IPS-NIHi7 (cell line): ENCODE measurements around the gene BSN.
"Not testable (repeated sequence)": the region's sequence is repeated elsewhere in the genome, so short reads cannot be mapped to it uniquely, and the experiment has no call there.

Source experiments
- DNase-seq: peaks from one replicate; pipeline ENCODE4 v3.0.0; 2012; ENCODE audit warnings: mixed read lengths; ENCODE audit errors: extremely low spot score

The BSN gene

DNA sequence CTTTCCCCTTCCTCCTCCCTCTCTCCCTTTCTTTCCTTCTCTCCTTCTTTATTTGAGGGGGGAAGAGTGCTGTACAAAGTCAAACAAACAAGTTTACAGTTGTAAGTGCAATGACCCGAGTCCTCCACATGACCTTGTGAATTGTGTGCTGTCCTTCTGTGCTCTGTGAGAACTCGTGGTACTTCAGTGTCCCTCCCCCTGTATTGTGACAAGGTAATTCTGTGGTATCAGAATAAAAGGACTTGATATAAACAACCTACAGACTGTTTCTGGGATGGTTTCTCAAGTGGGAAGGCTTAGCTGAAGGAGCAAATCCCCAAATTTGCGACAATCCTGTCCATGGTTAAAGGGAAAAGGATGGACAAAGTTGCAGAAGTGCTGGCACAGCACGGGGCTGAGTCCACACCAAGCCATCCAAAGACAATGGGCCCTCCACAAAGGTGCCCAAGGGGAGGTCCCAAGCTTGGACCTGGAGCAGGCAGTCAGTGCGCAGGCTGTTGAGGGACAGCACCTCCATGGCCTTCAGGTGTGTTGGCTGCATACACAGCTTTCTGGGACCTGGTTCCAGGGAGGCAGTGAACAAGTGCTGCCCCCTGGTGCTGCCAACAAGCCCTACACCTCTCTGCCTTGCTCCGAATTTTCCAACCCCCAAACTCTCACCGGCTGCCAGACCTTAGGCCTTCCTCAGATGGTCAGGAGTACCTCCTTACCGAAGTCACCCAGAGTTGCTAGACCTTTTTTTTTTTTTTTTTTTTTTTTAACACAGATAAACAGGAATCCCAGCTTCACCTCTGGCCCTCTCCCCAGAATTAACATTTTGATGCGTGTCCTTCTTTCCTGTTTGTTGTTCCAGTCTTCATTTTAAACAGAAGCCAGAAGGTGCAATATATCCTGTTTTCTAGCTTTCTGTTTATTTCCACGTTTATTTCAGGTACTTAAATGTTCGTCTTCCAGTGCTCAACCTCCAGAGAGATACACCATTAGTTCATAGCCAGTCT is 117.3 kb downstream of the BSN start:
- DNase-seq: peak; percentile 91

DNA sequence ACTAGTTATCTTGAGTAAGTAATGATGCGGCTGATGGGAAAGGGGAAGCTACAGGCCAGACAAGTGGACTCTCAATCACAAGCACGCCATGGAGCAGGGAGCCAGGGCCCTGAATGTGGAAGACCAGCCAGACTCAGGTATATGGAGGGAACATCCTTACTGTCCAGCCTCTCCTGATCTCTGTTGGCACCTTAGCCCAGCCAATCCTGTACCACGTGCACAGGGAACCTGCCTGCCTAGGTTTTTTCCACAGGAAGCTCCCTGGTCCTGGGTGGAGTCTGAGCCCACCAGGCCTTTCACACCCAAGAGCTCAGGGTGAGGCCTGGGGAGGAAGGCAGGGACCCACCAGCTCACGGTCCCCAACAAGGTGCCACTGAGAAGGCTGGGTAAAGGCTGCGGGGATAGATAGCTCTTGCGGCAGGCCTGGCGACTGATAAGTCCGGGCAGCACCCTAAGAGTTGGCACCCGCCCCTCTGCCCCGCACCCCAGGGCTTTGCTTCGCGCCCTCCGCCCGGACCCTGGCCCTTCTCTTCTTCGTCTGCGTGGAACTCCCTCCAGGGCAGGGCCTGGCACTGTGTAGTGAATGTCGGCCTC is 118.9 kb downstream of the BSN start:
- no peak for DNase-seq

- DNase-seq: peak; percentile 98
These were observed 119.6 kb downstream of the BSN start, which contains the start of gene APEH for GRCh38 chr3:49673715-49674496. Gene APEH, plus strand, starts transcription at chr3:49674351. Its CDS starts 51 bp downstream, at chr3:49674402.

- no peak for DNase-seq
These were observed 120.3 kb downstream of the BSN start for GRCh38 chr3:49674497-49674983.

- no peak for DNase-seq
These were observed 121.6 kb downstream of the BSN start for GRCh38 chr3:49675912-49676311.

- DNase-seq: no peak
These were observed 126.4 kb downstream of the BSN start for GRCh38 chr3:49680493-49681231.

- DNase-seq: no peak
These were observed 126.9 kb downstream of the BSN start for GRCh38 chr3:49681232-49681522.

DNA sequence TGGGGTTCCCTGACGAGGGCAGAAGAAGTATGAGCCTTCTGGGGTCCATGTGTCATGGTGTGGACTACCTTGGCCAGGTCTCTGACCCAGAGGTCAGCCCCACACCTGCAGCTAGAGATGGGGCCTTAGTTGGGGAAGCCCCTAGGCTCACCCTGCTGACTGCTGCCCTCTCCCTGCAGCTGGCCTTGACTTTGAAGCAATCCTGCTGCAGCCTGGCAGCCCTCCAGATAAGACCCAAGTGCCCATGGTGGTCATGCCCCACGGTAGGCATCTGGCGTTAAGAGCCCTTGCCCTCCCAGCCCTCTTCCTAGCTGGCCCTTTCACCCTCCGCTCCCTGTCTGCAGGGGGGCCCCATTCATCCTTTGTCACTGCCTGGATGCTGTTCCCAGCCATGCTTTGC is 127.3 kb downstream of the BSN start:
- no peak for DNase-seq

GRCh38 chr3:49683162-49683561 is 128.9 kb downstream of the BSN start:
- DNase-seq: no peak

DNA sequence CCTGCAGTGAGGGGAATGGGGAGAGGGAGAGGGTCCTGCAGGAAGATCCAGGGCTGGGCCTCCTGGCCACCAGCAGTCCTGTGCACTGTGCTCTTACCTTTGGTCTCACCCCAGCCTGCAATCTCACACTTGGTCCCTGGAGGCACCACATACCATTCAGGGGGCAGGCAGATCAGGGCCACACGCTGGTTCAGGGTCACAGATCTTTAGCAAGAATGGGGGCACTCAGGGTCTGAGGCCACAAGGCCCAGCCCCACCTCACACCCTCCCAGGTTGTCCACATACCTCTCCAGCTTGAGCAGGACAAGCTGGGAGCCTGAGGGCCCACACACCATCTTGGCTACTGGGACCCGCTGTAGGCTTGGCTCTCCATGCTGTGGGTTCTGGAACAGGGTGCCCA is 130.2 kb downstream of the BSN start:
- not testable (repeated sequence) for DNase-seq

GRCh38 chr3:49685103-49685502 is 130.8 kb downstream of the BSN start:
- not testable (repeated sequence) for DNase-seq

DNA sequence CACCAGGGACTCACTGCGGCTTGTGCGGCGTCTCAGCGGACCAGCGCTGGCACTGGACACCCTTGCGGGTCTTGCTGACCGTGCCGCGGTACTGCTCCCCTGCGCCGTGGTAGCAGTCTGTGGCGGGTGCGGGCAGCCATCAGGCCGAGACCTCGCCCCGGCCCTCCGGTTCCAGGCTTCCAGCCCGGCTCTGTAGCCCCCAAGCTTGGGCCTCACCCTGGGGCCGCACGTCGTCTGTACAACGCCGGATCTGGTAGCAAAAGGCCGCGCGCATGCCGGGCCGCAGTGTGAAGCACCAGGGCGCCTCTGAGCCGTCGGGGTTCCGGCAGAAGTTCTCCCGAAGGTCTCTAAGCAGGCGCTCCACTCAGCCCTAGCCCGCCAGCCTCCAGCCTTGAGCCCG is 131.6 kb downstream of the BSN start:
- DNase-seq: not testable (repeated sequence)

DNA sequence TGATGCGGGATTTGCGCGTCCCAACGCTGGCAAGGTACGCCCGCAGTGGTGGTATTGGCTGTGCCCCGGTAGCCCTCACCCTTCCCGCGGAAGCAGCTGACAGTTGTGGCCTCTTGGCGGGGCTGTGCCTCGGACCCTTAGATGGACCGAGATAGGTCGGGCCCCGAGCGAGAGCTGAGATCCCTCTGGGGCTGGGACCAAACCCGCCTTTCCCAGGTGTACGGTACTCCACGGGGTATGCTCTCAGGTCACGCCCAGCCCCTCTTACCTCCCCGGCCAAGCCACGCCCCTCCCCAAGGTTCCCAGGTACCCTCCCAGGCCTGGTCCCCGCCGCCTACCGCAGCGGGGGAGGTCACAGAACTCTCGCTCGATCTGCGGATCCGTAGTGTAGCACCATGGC is 132.1 kb downstream of the BSN start:
- DNase-seq: peak; percentile 33

DNA sequence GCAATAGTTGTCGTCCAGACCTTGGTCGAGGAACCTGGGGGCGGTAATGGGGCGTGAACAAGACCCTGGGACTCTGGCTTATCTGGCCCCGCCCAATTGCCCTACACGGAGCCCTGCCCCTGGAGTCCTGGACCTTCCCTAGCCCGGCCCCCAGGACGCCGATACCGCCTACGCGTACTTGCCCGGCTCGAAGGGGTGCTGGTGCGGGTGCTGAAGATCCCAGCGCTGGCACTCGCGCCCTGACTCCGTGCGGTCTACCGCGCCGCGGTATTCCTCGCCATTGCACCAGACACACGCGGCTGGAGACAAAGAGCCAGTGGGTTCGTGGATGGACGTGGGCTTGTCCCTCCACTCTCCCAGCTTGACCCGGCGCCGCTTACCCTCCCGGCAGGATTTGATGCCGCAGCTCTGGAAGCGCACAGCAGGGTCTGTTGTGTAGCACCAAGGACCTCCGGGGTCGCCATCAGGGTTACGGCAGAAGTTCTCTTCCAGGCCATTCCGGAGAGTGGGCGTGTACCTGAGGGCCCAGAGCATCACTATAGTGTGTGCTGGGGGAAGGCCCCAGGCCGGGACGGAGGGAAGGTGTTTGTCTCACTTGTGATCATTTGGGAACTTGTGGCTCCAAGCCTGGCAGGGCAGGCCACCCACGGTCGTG is 132.6 kb downstream of the BSN start:
- DNase-seq: peak; percentile 74

- DNase-seq: not testable (repeated sequence)
These were observed 133.1 kb downstream of the BSN start for GRCh38 chr3:49687424-49687795.

DNA sequence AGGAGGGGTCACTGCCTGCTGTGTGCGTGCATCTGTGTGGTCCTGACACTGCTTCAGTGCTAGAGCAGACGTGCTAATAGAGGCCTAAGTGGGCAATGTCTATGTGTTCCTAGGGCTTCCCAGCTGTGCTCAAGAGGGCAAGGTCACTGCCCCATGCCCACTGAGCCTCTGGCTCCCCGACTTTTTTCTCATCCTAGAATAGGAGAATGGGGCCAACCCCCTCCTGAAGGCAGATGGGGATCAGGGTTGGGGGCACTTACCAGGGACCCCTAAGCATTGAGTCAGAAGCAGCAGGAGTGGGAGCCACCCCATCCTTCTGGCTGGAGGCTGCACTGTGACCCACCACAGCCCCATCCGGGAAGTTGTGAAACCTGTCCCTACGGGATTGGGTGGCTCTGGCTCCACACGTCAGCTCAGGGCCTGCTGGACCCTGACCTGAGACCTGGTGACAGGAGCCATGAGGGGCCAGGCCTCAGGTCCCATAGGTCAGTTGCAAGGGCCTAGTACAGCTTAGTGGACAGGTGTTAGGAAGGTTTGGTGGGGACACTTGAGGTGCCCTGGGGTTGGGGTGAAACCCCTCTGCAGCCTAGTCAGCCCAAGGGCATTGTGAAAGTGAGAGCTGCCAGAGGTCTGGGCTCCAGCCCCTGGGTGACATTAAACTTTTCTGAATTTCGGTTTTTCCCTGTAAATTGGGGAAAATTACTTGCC is 134.2 kb downstream of the BSN start:
- not testable (repeated sequence) for DNase-seq

DNA sequence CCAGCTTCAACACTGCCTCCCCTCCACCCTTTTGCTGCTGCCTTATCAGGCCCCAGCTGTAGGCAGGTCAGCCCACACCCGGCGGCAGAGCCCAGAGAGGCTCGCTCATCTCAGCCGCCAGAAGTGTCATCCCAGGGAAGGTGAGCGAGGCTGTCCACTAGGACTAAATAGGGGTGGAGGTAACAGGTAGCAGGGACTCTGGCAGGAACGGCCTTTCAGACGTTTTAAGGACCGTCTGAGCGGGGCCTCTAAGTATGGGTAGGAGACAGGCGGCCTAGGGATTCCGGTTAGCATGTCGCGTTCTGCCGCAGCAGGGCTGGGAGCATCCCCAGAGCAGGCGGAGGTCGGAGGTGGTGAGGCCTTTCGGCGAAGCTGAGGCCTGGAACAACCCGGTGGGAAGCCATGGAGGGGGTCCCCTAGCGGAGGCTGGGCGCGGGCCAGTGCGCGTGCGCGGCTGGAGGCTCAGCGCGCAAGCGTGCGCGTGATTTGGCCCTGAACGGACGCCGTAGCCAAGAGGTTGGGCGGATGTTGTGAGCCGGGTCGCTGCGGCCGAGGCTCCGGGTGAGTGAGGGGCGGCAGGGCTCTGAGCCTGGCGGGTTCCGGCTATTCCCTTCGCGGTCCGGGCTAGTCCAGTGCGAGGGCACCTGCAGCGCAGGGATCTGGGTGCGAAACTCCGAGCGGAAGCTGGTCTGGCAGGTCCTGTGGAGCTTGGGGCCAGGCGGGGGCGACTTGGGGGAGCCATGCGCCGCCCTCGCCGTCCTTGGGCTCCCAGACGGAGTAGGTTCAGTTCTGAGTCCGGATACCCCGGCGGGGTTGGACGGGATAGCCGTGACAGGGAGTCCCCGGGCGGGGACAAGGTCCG is 135.0 kb downstream of the BSN start, which contains the start of the genes MST1 and RNF123:
TSS of gene MST1 (minus strand) at position 429 of the 862 bp plus-strand sequence. CDS start 783 bp downstream, outside the sequence.
TSS of gene RNF123 (plus strand) at position 512 of the 862 bp plus-strand sequence. CDS start 1,609 bp downstream, outside the sequence.
- DNase-seq: peak; percentile 93

DNA sequence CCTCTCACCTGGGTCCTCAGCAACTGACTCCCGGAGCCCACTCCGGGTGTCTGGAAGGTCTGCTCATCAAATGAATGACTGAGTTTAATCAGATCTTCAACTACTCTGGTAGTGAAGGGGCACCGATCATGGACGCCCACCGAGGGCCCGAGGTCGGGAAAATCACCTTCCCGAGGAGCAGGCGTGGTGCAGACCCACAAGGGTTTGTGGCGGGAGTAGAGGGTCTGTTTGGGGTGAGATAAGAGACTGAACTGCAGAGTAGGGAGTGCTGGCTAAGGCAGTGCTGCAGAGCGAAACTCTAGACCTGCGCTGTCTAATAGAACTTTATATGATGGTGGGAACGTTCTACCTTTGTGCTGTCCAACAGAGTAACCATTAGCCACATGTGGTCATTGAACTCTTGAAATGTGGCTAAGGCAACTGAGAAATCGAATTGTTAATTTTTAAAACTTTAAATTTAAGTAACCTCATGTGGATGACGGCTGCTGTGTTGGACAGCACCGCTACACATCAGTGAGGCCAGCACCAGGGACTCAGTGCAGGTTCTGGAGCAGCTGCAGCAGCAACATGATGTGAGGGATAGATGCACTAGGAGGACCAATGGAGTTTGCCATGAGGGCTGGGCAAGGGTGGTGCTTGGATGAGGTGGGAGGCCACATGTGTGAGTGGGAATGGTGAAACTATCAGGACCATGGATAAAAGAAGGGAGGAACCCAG is 135.8 kb downstream of the BSN start:
- DNase-seq: not testable (repeated sequence)
